SK-N-SH (cell line): ENCODE data around the gene JAML. TPM values are rescaled to one million over a fixed set of nuclear protein-coding genes. Genes with fewer than 3 reads are reported as not detected.

Source experiments
- CTCF ChIA-PET: fragments of 300-600, 350-600 bp; formaldehyde crosslinking; extraction: SDS; loops from one replicate; lab custom pipeline; 2021; lab: Yijun Ruan, JAX
- POLR2A ChIA-PET: fragments of 350-600 bp; sonication (Branson Sonifier 250); formaldehyde crosslinking; extraction: SDS; loops from one replicate; lab custom pipeline; 2020; ENCODE audit warnings: antibody characterized with exemption, inconsistent platforms; lab: Yijun Ruan, JAX
- DNase-seq: peaks from one replicate; pipeline ENCODE4 v3.0.0; 2012
- H2AFZ ChIP-seq: fragments of 200-600 bp; sonication (generic); 2 replicates; pipeline ENCODE4 v1.8.1; 2016; ENCODE audit warnings: antibody characterized with exemption, mild to moderate bottlenecking, low read depth
- H3F3A ChIP-seq: fragments of 200-600 bp; sonication (generic); replicated peaks from 2 replicates; pipeline ENCODE3; 2016; ENCODE audit warnings: antibody characterized with exemption, mild to moderate bottlenecking; ENCODE audit not compliant: insufficient read depth
- H3K27ac ChIP-seq, 2 experiments: fragments of 200-500 bp in 1 of 2; fragments of 200-600 bp in 1 of 2; sonication (Bioruptor generic) in 1 of 2; sonication (generic), shearing (Covaris generic) in 1 of 2; 2 replicates each; pipeline versions ENCODE4 v1.5.1 to v1.6.1; 2014 to 2016; ENCODE audit warnings: low read depth in 2 of 2, inconsistent platforms in 1 of 2, low read length in 1 of 2, mild to moderate bottlenecking in 1 of 2, mixed read lengths in 1 of 2
- H3K27me3 ChIP-seq: fragments of 200-600 bp; sonication (generic), shearing (Covaris generic); 2 replicates; pipeline ENCODE4 v1.6.1; 2016; ENCODE audit warnings: mixed run types; ENCODE audit not compliant: insufficient read depth
- H3K36me3 ChIP-seq, 2 experiments: fragments of 200-500 bp in 1 of 2; fragments of 200-600 bp in 1 of 2; sonication (Bioruptor generic) in 1 of 2; sonication (generic) in 1 of 2; replicated peaks in 1 of 2; 2 replicates each; pipeline versions ENCODE3 to v1.5.1; 2014 to 2016; ENCODE audit warnings: low read length in 1 of 2, mild to moderate bottlenecking in 1 of 2; ENCODE audit not compliant: insufficient read depth in 2 of 2, control insufficient read depth in 1 of 2
- H3K4me1 ChIP-seq, 2 experiments: fragments of 200-500 bp in 1 of 2; fragments of 200-600 bp in 1 of 2; sonication (Bioruptor generic) in 1 of 2; sonication (generic), shearing (Covaris generic) in 1 of 2; 2 replicates each; pipeline versions ENCODE4 v1.5.1 to v1.6.1; 2014 to 2016; ENCODE audit warnings: low read depth in 1 of 2, low read length in 1 of 2, mixed run types in 1 of 2; ENCODE audit not compliant: insufficient read depth in 2 of 2, control insufficient read depth in 1 of 2
- H3K4me2 ChIP-seq: fragments of 200-600 bp; sonication (generic), shearing (Covaris generic); 2 replicates; pipeline ENCODE4 v1.6.1; 2017; ENCODE audit warnings: mixed run types
- H3K4me3 ChIP-seq, 2 experiments: fragments of 200-500 bp in 1 of 2; fragments of 200-600 bp in 1 of 2; sonication (Bioruptor generic) in 1 of 2; sonication (generic), shearing (Covaris generic) in 1 of 2; 2 replicates each; pipeline versions ENCODE4 v1.5.1 to v1.8.1; 2014 to 2016; ENCODE audit warnings: low read depth in 2 of 2, inconsistent platforms in 1 of 2, low read length in 1 of 2, mild to moderate bottlenecking in 1 of 2, mixed read lengths in 1 of 2, moderate library complexity in 1 of 2
- H3K79me2 ChIP-seq: fragments of 200-600 bp; sonication (generic); 2 replicates; pipeline ENCODE4 v1.8.1; 2017; ENCODE audit warnings: mild to moderate bottlenecking; ENCODE audit not compliant: insufficient read depth
- H3K9ac ChIP-seq: fragments of 200-600 bp; sonication (generic); 2 replicates; pipeline ENCODE4 v1.6.1; 2017; ENCODE audit warnings: mixed run types
- H3K9me2 ChIP-seq: fragments of 200-600 bp; sonication (generic); 2 replicates; pipeline ENCODE4 v1.6.1; 2017; ENCODE audit warnings: mixed run types
- H3K9me3 ChIP-seq: fragments of 200-600 bp; sonication (generic); 2 replicates; pipeline ENCODE4 v1.6.1; 2017; ENCODE audit warnings: mixed run types, mild to moderate bottlenecking, moderate library complexity
- H4K20me1 ChIP-seq: fragments of 200-600 bp; sonication (generic); 2 replicates; pipeline ENCODE4 v1.6.1; 2017; ENCODE audit warnings: mild to moderate bottlenecking, mixed run types; ENCODE audit not compliant: insufficient read depth
- EP300 ChIP-seq, 2 experiments: IDR thresholded peaks; 2 replicates each; pipeline versions ENCODE4 v1.4.0 to v1.6.1; 2012; ENCODE audit warnings: borderline replicate concordance in 1 of 2, low read depth in 1 of 2, low read length in 1 of 2
- FOSL2 ChIP-seq: IDR thresholded peaks from 2 replicates; pipeline ENCODE4 v1.4.0; 2012; ENCODE audit warnings: low read depth, mild to moderate bottlenecking, moderate library complexity, borderline replicate concordance
- FOXM1 ChIP-seq: IDR thresholded peaks from 2 replicates; pipeline ENCODE4 v1.4.0; 2012; ENCODE audit warnings: low read depth, mild to moderate bottlenecking
- GABPA ChIP-seq: IDR thresholded peaks from 2 replicates; pipeline ENCODE4 v1.4.0; 2012; ENCODE audit warnings: low read depth, mild to moderate bottlenecking
- GATA2 ChIP-seq: sonication (generic); formaldehyde crosslinking; IDR thresholded peaks from 2 replicates; pipeline ENCODE4 v1.5.0; 2020; ENCODE audit warnings: mild to moderate bottlenecking, missing genetic modification reagents
- JUND ChIP-seq: IDR thresholded peaks from 2 replicates; pipeline ENCODE4 v1.4.0; 2012
- MEF2A ChIP-seq: IDR thresholded peaks from 2 replicates; pipeline ENCODE4 v1.4.0; 2012; ENCODE audit warnings: low read depth, borderline replicate concordance
- MXI1 ChIP-seq: IDR thresholded peaks from 2 replicates; pipeline ENCODE4 v1.6.1; 2012; ENCODE audit warnings: mild to moderate bottlenecking, low read depth, low read length, improper control_type of control experiment
- NRF1 ChIP-seq: IDR thresholded peaks from 2 replicates; pipeline ENCODE4 v1.6.1; 2012; ENCODE audit warnings: low read depth, mild to moderate bottlenecking, low read length
- TAF1 ChIP-seq: IDR thresholded peaks from 2 replicates; pipeline ENCODE4 v1.6.1; 2012; ENCODE audit warnings: low read depth, mild to moderate bottlenecking, low read length, moderate library complexity, borderline replicate concordance
- WGBS: methylation state at CpG from one replicate; pipeline ENCODE4 v1.1.6; 2017; ENCODE audit warnings: low lambda C conversion rate; 5-methylcytosine and 5-hydroxymethylcytosine counted together
- polyA plus RNA-seq, 3 experiments: library from polyadenylated mRNA; depleted of rRNA; stranded (reverse); fragments of >200 nt; gene quantifications; 2 replicates each; pipeline ENCODE4 v1.2.3, GENCODE V29; 2012
- TF ChIP-seq, protein P1 (sequence below): IDR thresholded peaks from 2 replicates; pipeline ENCODE4 v1.4.0; 2012; ENCODE audit warnings: low read depth, borderline replicate concordance
- TF ChIP-seq, protein P2 (sequence below): fragments of 150-350 bp; IDR thresholded peaks from 2 replicates; pipeline ENCODE4 v1.6.1; 2017; ENCODE audit warnings: antibody characterized with exemption, low read length, low read depth, borderline replicate concordance
- TF ChIP-seq, protein P3 (sequence below): IDR thresholded peaks from 2 replicates; pipeline ENCODE4 v1.4.0; 2012; ENCODE audit warnings: low read depth, borderline replicate concordance
- TF ChIP-seq, protein P4 (sequence below): fragments of 200-600 bp; sonication (generic); IDR thresholded peaks from 2 replicates; pipeline ENCODE4 v1.6.1; 2017; ENCODE audit warnings: antibody characterized with exemption, mild to moderate bottlenecking, moderate library complexity

The JAML gene
- polyA plus RNA-seq, 1 of the 3 experiments (the other 2 are of a cell fraction): not detected

DNA sequence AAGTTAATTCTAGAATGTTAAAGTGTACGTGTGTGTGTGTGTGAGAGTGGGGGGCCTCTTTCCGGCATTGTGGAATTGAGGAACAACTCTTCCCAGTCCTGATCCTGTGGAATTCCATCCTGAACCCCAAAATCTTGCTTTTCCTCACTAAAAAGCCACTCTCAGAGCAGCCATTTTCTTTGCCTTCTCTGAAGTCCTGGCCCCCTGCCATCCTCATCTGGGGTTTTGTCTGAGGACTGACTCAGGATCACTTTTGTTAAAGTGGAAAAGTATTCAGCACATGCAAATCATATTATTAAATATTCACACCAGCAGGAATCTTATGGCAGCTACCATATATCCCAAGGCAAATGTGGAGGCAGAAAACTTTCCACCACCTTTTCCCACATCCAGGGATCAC lies 76.0 kb downstream of the JAML start:
- WGBS: 64% methylated on average over 2 of the region's 2 CpGs
- peaks cover 33% of the 10 kb centered on the region; the same call in 1 of the 2 replicates for H3K27me3 ChIP-seq
- POLR2A ChIA-PET: no interaction called here

More for the DNA sequence above, 76.0 kb downstream of the JAML start:
- no peaks in the 10 kb centered on the region for H3K36me3 ChIP-seq
- no peak overlapping the region for H3K9ac ChIP-seq
- no peaks in the 10 kb centered on the region for H3K9me2 ChIP-seq
- H2AFZ ChIP-seq: no peak overlapping the region
- no peak overlapping the region for H3K4me3 ChIP-seq
- CTCF ChIA-PET: interaction anchor here (1.0 to 15.5 kb wide), 3 partner anchors 22 to 204 kb away, joined by 3 to 246 read pairs (median 7); no protein-coding TSS in a partner anchor
- no peaks in the 10 kb centered on the region for H3K9me3 ChIP-seq
- no peaks in the 10 kb centered on the region for H3F3A ChIP-seq
- TF ChIP-seq EP300 (IDR thresholded peaks at IDR 0.05; ENCODE audit: borderline replicate concordance in 1 of 2, low read depth in 1 of 2, low read length in 1 of 2) (no peak), FOSL2 (no peak), MEF2A (no peak), GABPA (no peak), MXI1 (no peak), TAF1 (no peak), GATA2 (CRISPR knock-in tag) (no peak), NRF1 (no peak), FOXM1 (no peak), JUND (no peak)
- TF ChIP-seq, protein P1, sequence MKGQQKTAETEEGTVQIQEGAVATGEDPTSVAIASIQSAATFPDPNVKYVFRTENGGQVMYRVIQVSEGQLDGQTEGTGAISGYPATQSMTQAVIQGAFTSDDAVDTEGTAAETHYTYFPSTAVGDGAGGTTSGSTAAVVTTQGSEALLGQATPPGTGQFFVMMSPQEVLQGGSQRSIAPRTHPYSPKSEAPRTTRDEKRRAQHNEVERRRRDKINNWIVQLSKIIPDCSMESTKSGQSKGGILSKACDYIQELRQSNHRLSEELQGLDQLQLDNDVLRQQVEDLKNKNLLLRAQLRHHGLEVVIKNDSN: no peak
- TF ChIP-seq, protein P2, sequence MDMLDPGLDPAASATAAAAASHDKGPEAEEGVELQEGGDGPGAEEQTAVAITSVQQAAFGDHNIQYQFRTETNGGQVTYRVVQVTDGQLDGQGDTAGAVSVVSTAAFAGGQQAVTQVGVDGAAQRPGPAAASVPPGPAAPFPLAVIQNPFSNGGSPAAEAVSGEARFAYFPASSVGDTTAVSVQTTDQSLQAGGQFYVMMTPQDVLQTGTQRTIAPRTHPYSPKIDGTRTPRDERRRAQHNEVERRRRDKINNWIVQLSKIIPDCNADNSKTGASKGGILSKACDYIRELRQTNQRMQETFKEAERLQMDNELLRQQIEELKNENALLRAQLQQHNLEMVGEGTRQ: no peak
- TF ChIP-seq, protein P3, sequence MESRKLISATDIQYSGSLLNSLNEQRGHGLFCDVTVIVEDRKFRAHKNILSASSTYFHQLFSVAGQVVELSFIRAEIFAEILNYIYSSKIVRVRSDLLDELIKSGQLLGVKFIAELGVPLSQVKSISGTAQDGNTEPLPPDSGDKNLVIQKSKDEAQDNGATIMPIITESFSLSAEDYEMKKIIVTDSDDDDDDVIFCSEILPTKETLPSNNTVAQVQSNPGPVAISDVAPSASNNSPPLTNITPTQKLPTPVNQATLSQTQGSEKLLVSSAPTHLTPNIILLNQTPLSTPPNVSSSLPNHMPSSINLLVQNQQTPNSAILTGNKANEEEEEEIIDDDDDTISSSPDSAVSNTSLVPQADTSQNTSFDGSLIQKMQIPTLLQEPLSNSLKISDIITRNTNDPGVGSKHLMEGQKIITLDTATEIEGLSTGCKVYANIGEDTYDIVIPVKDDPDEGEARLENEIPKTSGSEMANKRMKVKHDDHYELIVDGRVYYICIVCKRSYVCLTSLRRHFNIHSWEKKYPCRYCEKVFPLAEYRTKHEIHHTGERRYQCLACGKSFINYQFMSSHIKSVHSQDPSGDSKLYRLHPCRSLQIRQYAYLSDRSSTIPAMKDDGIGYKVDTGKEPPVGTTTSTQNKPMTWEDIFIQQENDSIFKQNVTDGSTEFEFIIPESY: no peak
- TF ChIP-seq, protein P4, sequence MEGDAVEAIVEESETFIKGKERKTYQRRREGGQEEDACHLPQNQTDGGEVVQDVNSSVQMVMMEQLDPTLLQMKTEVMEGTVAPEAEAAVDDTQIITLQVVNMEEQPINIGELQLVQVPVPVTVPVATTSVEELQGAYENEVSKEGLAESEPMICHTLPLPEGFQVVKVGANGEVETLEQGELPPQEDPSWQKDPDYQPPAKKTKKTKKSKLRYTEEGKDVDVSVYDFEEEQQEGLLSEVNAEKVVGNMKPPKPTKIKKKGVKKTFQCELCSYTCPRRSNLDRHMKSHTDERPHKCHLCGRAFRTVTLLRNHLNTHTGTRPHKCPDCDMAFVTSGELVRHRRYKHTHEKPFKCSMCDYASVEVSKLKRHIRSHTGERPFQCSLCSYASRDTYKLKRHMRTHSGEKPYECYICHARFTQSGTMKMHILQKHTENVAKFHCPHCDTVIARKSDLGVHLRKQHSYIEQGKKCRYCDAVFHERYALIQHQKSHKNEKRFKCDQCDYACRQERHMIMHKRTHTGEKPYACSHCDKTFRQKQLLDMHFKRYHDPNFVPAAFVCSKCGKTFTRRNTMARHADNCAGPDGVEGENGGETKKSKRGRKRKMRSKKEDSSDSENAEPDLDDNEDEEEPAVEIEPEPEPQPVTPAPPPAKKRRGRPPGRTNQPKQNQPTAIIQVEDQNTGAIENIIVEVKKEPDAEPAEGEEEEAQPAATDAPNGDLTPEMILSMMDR: no peak
- no peak for DNase-seq
- H3K27ac ChIP-seq: no peak overlapping the region
- peaks cover 0 to 14% of the 10 kb centered on the region in 2 experiments; a peak in 1 of 4 replicates for H3K4me1 ChIP-seq
- H3K4me2 ChIP-seq: no peak overlapping the region
- H3K79me2 ChIP-seq: no peaks in the 10 kb centered on the region
- H4K20me1 ChIP-seq: no peaks in the 10 kb centered on the region
